Measurements from ENCODE around the gene MYH8.

DNA sequence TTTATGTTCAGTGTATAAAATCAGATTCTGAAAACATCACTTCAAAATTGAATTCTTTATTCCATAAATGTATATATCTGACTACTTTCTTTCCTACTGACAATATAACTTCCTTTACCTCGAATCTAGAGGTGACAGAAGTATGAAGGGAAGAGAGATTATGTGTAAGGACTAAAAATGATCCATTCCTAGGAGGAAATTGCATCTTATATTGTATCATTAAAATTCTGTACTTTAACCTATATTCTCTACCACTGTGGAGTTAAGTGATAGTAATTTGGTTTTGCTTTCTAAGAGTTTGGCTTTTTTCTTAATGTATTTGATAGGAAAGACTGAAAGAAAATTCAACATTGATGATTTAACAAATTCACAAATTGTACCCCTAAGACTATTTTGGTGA is 36.2 kb upstream of the MYH8 start:
- TF ChIP-seq, protein P1, sequence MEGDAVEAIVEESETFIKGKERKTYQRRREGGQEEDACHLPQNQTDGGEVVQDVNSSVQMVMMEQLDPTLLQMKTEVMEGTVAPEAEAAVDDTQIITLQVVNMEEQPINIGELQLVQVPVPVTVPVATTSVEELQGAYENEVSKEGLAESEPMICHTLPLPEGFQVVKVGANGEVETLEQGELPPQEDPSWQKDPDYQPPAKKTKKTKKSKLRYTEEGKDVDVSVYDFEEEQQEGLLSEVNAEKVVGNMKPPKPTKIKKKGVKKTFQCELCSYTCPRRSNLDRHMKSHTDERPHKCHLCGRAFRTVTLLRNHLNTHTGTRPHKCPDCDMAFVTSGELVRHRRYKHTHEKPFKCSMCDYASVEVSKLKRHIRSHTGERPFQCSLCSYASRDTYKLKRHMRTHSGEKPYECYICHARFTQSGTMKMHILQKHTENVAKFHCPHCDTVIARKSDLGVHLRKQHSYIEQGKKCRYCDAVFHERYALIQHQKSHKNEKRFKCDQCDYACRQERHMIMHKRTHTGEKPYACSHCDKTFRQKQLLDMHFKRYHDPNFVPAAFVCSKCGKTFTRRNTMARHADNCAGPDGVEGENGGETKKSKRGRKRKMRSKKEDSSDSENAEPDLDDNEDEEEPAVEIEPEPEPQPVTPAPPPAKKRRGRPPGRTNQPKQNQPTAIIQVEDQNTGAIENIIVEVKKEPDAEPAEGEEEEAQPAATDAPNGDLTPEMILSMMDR (conservative IDR thresholded peaks at IDR 0.05), result no peak
- no peak for TF ChIP-seq ZFX (IDR thresholded peaks at IDR 0.05)
